GM23248 (cell line): Measurements from ENCODE around the gene ZCCHC8. TPM values are rescaled to one million over a fixed set of nuclear protein-coding genes. Genes with fewer than 3 reads are reported as not detected.
"Not testable (repeated sequence)": the region's sequence is repeated elsewhere in the genome, so short reads cannot be mapped to it uniquely, and the experiment has no call there.

Experiments
- DNase-seq: peaks from one replicate; pipeline ENCODE4 v3.0.0-alpha.2; 2015
- H2AFZ ChIP-seq: fragments of 200-600 bp; sonication (generic); 2 replicates; pipeline ENCODE4 v1.6.1; 2016; ENCODE audit warnings: antibody characterized with exemption
- H3F3A ChIP-seq: fragments of 200-600 bp; sonication (generic); 2 replicates; pipeline ENCODE4 v1.6.1; 2016; ENCODE audit warnings: mild to moderate bottlenecking, antibody characterized with exemption, mixed run types; ENCODE audit not compliant: insufficient read depth
- H3K27ac ChIP-seq: fragments of 200-600 bp; sonication (generic); 2 replicates; pipeline ENCODE4 v1.5.1; 2016; ENCODE audit warnings: mild to moderate bottlenecking
- H3K27me3 ChIP-seq: fragments of 200-600 bp; sonication (generic); replicated peaks from 2 replicates; pipeline ENCODE4 v1.6.1; 2016; ENCODE audit warnings: mild to moderate bottlenecking; ENCODE audit not compliant: insufficient read depth
- H3K36me3 ChIP-seq: fragments of 200-600 bp; sonication (generic); 2 replicates; pipeline ENCODE4 v1.6.1; 2016; ENCODE audit warnings: low read depth, mild to moderate bottlenecking
- H3K4me1 ChIP-seq: fragments of 200-600 bp; sonication (generic); 2 replicates; pipeline ENCODE4 v1.6.1; 2016; ENCODE audit warnings: mild to moderate bottlenecking; ENCODE audit not compliant: insufficient read depth
- H3K4me2 ChIP-seq: fragments of 200-600 bp; sonication (generic); one replicate; pipeline ENCODE4 v1.6.1; 2016; ENCODE audit warnings: mild to moderate bottlenecking; ENCODE audit not compliant: unreplicated experiment
- H3K4me3 ChIP-seq: fragments of 200-600 bp; sonication (generic); 2 replicates; pipeline ENCODE4 v1.5.1; 2016; ENCODE audit warnings: mild to moderate bottlenecking
- H3K79me2 ChIP-seq: fragments of 200-600 bp; sonication (generic); 2 replicates; pipeline ENCODE4 v1.6.1; 2016; ENCODE audit warnings: mild to moderate bottlenecking; ENCODE audit not compliant: insufficient read depth
- H3K9ac ChIP-seq: fragments of 200-600 bp; sonication (generic); 2 replicates; pipeline ENCODE4 v1.6.1; 2016; ENCODE audit warnings: mild to moderate bottlenecking
- H3K9me2 ChIP-seq: fragments of 200-600 bp; sonication (generic); 2 replicates; pipeline ENCODE4 v1.6.1; 2016; ENCODE audit warnings: mixed run types, mild to moderate bottlenecking, moderate library complexity; ENCODE audit not compliant: insufficient read depth
- H3K9me3 ChIP-seq: fragments of 200-600 bp; sonication (generic); one replicate; pipeline ENCODE4 v1.6.1; 2017; ENCODE audit warnings: low read depth
- H4K20me1 ChIP-seq: fragments of 200-600 bp; sonication (generic); 2 replicates; pipeline ENCODE4 v1.6.0; 2016; ENCODE audit not compliant: insufficient read depth
- EZH2 ChIP-seq: fragments of 200-600 bp; sonication (generic); IDR thresholded peaks from 2 replicates; pipeline ENCODE4 v1.6.1; 2018; ENCODE audit warnings: antibody characterized with exemption, mild to moderate bottlenecking; ENCODE audit not compliant: insufficient read depth, poor library complexity, severe bottlenecking
- EZH2phosphoT487 ChIP-seq: fragments of 200-600 bp; sonication (generic); IDR thresholded peaks from 2 replicates; pipeline ENCODE4 v1.6.1; 2018; ENCODE audit warnings: antibody characterized with exemption, moderate library complexity, mild to moderate bottlenecking, low read depth; ENCODE audit not compliant: insufficient read depth
- WGBS, 2 experiments: methylation state at CpG; one replicate each; pipeline ENCODE4 v1.1.6; 2015 to 2017; ENCODE audit warnings: low lambda C conversion rate in 2 of 2, low coverage in 1 of 2; ENCODE audit errors: missing lambda C conversion rate in 2 of 2; 5-methylcytosine and 5-hydroxymethylcytosine counted together
- in situ Hi-C: fragments of 300-500 bp; cut with MboI; formaldehyde crosslinking; loops from 2 replicates; pipeline ENCODE4 v1.15.0; 2020
- polyA plus RNA-seq: library from polyadenylated mRNA; unstranded; fragments of >200 nt; fragmentation: Nextera tagmentation; extraction: Ambion mirVana; gene quantifications from 2 replicates; pipeline ENCODE4 v1.2.1, GENCODE V29; 2016
- total RNA-seq: library from RNA; depleted of rRNA; stranded (reverse); fragments of >200 nt; shearing (Covaris generic); gene quantifications from 2 replicates; pipeline ENCODE4 v1.2.3, GENCODE V29; 2014

The ZCCHC8 gene
- total and polyA plus RNA-seq, 2 experiments from 2014 or later: 13.2 to 13.6 TPM

GRCh38 chr12:122491991-122492390, 8.7 kb downstream of the ZCCHC8 start:
- Histone ChIP-seq H3K4me3 (no peak overlapping the region), H4K20me1 (no peaks in the 10 kb centered on the region)

GRCh38 chr12:122489038-122489437, 11.7 kb downstream of the ZCCHC8 start:
- H3K27ac ChIP-seq: no peak overlapping the region
- no peak overlapping the region for H2AFZ ChIP-seq
- no peaks in the 10 kb centered on the region for H3K9me2 ChIP-seq
- DNase-seq: no peak
- no peaks in the 10 kb centered on the region for H3K27me3 ChIP-seq
- H4K20me1 ChIP-seq: no peaks in the 10 kb centered on the region
- no peak overlapping the region for H3K4me2 ChIP-seq
- in situ Hi-C loops: no loop called here
- TF ChIP-seq EZH2 (no peak), EZH2phosphoT487 (no peak)
- H3F3A ChIP-seq: no peaks in the 10 kb centered on the region
- H3K9me3 ChIP-seq: no peaks in the 10 kb centered on the region
- no peaks in the 10 kb centered on the region for H3K4me1 ChIP-seq
- no peak overlapping the region for H3K4me3 ChIP-seq
- H3K9ac ChIP-seq: no peak overlapping the region
- H3K79me2 ChIP-seq: peaks cover 82% of the 10 kb centered on the region
- WGBS, 2 experiments: 95 to 96% methylated on average over 2 of the region's 2 CpGs
- peaks cover 64% of the 10 kb centered on the region for H3K36me3 ChIP-seq

More at GRCh38 chr12:122491991-122492390, 8.7 kb downstream of the ZCCHC8 start:
- Histone ChIP-seq H3K9ac (no peak overlapping the region), H3K27me3 (no peaks in the 10 kb centered on the region), H3K9me3 (no peaks in the 10 kb centered on the region), H3K79me2 (peaks cover 87% of the 10 kb centered on the region), H3K27ac (no peak overlapping the region), H2AFZ (no peak overlapping the region), H3K9me2 (no peaks in the 10 kb centered on the region), H3K4me1 (no peaks in the 10 kb centered on the region), H3K4me2 (no peak overlapping the region), H3F3A (no peaks in the 10 kb centered on the region), H3K36me3 (peaks cover 58% of the 10 kb centered on the region)
- in situ Hi-C loops: no loop called here
- 96% methylated on average over 2 of the region's 2 CpGs for WGBS, 2 experiments
- no peak for TF ChIP-seq EZH2phosphoT487
- no peak for TF ChIP-seq EZH2
- DNase-seq: no peak

- H4K20me1 ChIP-seq, DNase-seq, H3K9me2 ChIP-seq, H3K27me3 ChIP-seq, H3K9me3 ChIP-seq, H2AFZ ChIP-seq, H3F3A ChIP-seq, H3K9ac ChIP-seq, H3K4me2 ChIP-seq, H3K27ac ChIP-seq, H3K4me3 ChIP-seq, H3K4me1 ChIP-seq, in situ Hi-C loops: not testable (repeated sequence)
- 97 to 100% methylated on average over 3 of the region's 3 CpGs for WGBS, 2 experiments
- H3K79me2 ChIP-seq: peaks cover 71% of the 10 kb centered on the region
- peaks cover 70% of the 10 kb centered on the region for H3K36me3 ChIP-seq
These were observed 12.9 kb downstream of the ZCCHC8 start for GRCh38 chr12:122487807-122488206.

- Histone ChIP-seq H3F3A (0 out of 2 replicates have a peak, but pooled peaks cover 7% of the 10 kb centered on the region), H3K27me3 (no peaks in the 10 kb centered on the region), H3K9me2 (no peaks in the 10 kb centered on the region), H2AFZ (no peak overlapping the region), H3K9me3 (no peaks in the 10 kb centered on the region), H3K4me2 (no peak overlapping the region), H3K4me1 (no peaks in the 10 kb centered on the region), H3K79me2 (peaks cover 62% of the 10 kb centered on the region), H3K27ac (no peak overlapping the region), H3K36me3 (peaks cover 71% of the 10 kb centered on the region), H3K9ac (no peak overlapping the region), H3K4me3 (no peak overlapping the region), H4K20me1 (no peaks in the 10 kb centered on the region)
- 93 to 94% methylated on average over 7 of the region's 7 CpGs for WGBS, 2 experiments
- in situ Hi-C loops: no loop called here
- DNase-seq: no peak
- TF ChIP-seq EZH2 (no peak), EZH2phosphoT487 (no peak)
These were observed 13.8 kb downstream of the ZCCHC8 start for GRCh38 chr12:122486805-122487426.

GRCh38 chr12:122486360-122486759, 14.4 kb downstream of the ZCCHC8 start:
- H2AFZ ChIP-seq, H3K9me2 ChIP-seq, H3K4me1 ChIP-seq, DNase-seq, in situ Hi-C loops, H3F3A ChIP-seq, H4K20me1 ChIP-seq, H3K4me2 ChIP-seq, H3K27ac ChIP-seq, H3K27me3 ChIP-seq, H3K9me3 ChIP-seq, H3K4me3 ChIP-seq, H3K9ac ChIP-seq: not testable (repeated sequence)
- Histone ChIP-seq H3K79me2 (peaks cover 58% of the 10 kb centered on the region), H3K36me3 (peaks cover 76% of the 10 kb centered on the region)
- 98 to 99% methylated on average over 5 to 6 of the region's 6 CpGs for WGBS, 2 experiments

- H3K4me2 ChIP-seq, in situ Hi-C loops, H2AFZ ChIP-seq, H3K27ac ChIP-seq, H4K20me1 ChIP-seq, H3K27me3 ChIP-seq, H3K9me2 ChIP-seq, DNase-seq, H3K4me1 ChIP-seq, H3K4me3 ChIP-seq, H3F3A ChIP-seq, H3K9me3 ChIP-seq, H3K9ac ChIP-seq: not testable (repeated sequence)
- WGBS, 2 experiments: 93% methylated on average over 1 of the region's 1 CpG
- peaks cover 79% of the 10 kb centered on the region for H3K36me3 ChIP-seq
- peaks cover 40% of the 10 kb centered on the region for H3K79me2 ChIP-seq
These were observed 16.3 kb downstream of the ZCCHC8 start for GRCh38 chr12:122484385-122484784.
